HepG2 (cell line): Measurements from ENCODE around the gene IQCN. TPM values are rescaled to one million over a fixed set of nuclear protein-coding genes. Genes with fewer than 3 reads are reported as not detected.
A peak's percentile ranks its signal among the peaks of the same experiment; 100 is the strongest.

ENCODE experiments used
- DPF2 ChIP-seq: sonication (generic); formaldehyde crosslinking; IDR thresholded peaks from 2 replicates; pipeline ENCODE4 v1.4.0; 2020; ENCODE audit warnings: mild to moderate bottlenecking, low read depth, missing genetic modification reagents, borderline replicate concordance
- EEA1 ChIP-seq: sonication (generic); formaldehyde crosslinking; IDR thresholded peaks from 2 replicates; pipeline ENCODE4 v1.5.1; 2020; ENCODE audit warnings: mild to moderate bottlenecking, missing genetic modification reagents, borderline replicate concordance
- ESRRA ChIP-seq: sonication (generic); formaldehyde crosslinking; IDR thresholded peaks from 2 replicates; pipeline ENCODE4 v1.5.1; 2020; ENCODE audit warnings: mild to moderate bottlenecking, low read depth, missing genetic modification reagents
- HDAC2 ChIP-seq: sonication (generic); formaldehyde crosslinking; IDR thresholded peaks from 2 replicates; pipeline ENCODE4 v1.4.0; 2020; ENCODE audit warnings: missing genetic modification reagents
- HES4 ChIP-seq: sonication (generic); formaldehyde crosslinking; IDR thresholded peaks from 2 replicates; pipeline ENCODE4 v1.9.0; 2021; ENCODE audit warnings: mild to moderate bottlenecking, missing genetic modification reagents, borderline replicate concordance
- IRX3 ChIP-seq: sonication (generic); formaldehyde crosslinking; IDR thresholded peaks from 2 replicates; pipeline ENCODE4 v1.8.1; 2023; ENCODE audit warnings: mild to moderate bottlenecking, low read depth, missing genetic modification reagents, borderline replicate concordance
- MAF1 ChIP-seq: sonication (generic); formaldehyde crosslinking; IDR thresholded peaks from 2 replicates; pipeline ENCODE4 v1.5.0; 2020; ENCODE audit warnings: missing genetic modification reagents, borderline replicate concordance
- RCOR2 ChIP-seq: IDR thresholded peaks from 2 replicates; pipeline ENCODE4 v1.6.1; 2016; ENCODE audit warnings: missing biosample characterization, missing genetic modification reagents
- RNF219 ChIP-seq: sonication (generic); formaldehyde crosslinking; IDR thresholded peaks from 2 replicates; pipeline ENCODE4 v1.5.0; 2020; ENCODE audit warnings: mild to moderate bottlenecking, missing genetic modification reagents
- SMAD3 ChIP-seq: sonication (generic); formaldehyde crosslinking; IDR thresholded peaks from 2 replicates; pipeline ENCODE4 v1.4.0; 2020; ENCODE audit warnings: missing genetic modification reagents
- SP1 ChIP-seq, 2 experiments: fragments of 450-650 bp in 1 of 2; sonication (generic) in 1 of 2; formaldehyde crosslinking in 1 of 2; IDR thresholded peaks; 2 replicates each; pipeline versions ENCODE4 v1.4.0 to v1.6.1; 2016 to 2020; ENCODE audit warnings: missing genetic modification reagents in 1 of 2
- SYNCRIP ChIP-seq: fragments of 200-400 bp; formaldehyde crosslinking; IDR thresholded peaks from 2 replicates; pipeline ENCODE4 v1.6.1; 2018; ENCODE audit warnings: mild to moderate bottlenecking, low read depth, low read length; ENCODE audit not compliant: insufficient read depth
- TCF12 ChIP-seq, 2 experiments: fragments of 450-650 bp in 1 of 2; sonication (generic) in 1 of 2; formaldehyde crosslinking in 1 of 2; IDR thresholded peaks; 2 replicates each; pipeline versions ENCODE4 v1.6.1 to v1.8.0; 2017 to 2022; ENCODE audit warnings: antibody characterized with exemption in 1 of 2, mild to moderate bottlenecking in 1 of 2, missing genetic modification reagents in 1 of 2, moderate library complexity in 1 of 2
- YY1 ChIP-seq: IDR thresholded peaks from 2 replicates; pipeline ENCODE4 v1.6.1; 2011; ENCODE audit warnings: low read length, low read depth, moderate library complexity, mild to moderate bottlenecking; ENCODE audit not compliant: insufficient read depth, insufficient replicate concordance
- ZBTB42 ChIP-seq: sonication (generic); formaldehyde crosslinking; IDR thresholded peaks from 2 replicates; pipeline ENCODE4 v1.5.0; 2020; ENCODE audit warnings: mild to moderate bottlenecking, missing genetic modification reagents
- ZNF18 ChIP-seq: sonication (generic); formaldehyde crosslinking; IDR thresholded peaks from 2 replicates; pipeline ENCODE4 v1.8.0; 2022; ENCODE audit warnings: mild to moderate bottlenecking, missing genetic modification reagents; ENCODE audit not compliant: insufficient replicate concordance
- ZNF33A ChIP-seq: sonication (generic); formaldehyde crosslinking; IDR thresholded peaks from 2 replicates; pipeline ENCODE4 v1.5.1; 2020; ENCODE audit warnings: missing genetic modification reagents, mild to moderate bottlenecking, moderate library complexity, borderline replicate concordance
- ZNF513 ChIP-seq: sonication (generic); formaldehyde crosslinking; conservative IDR thresholded peaks from 2 replicates; pipeline ENCODE4 v1.5.0; 2020; ENCODE audit warnings: missing genetic modification reagents
- ZNF589 ChIP-seq: sonication (generic); formaldehyde crosslinking; conservative IDR thresholded peaks from 2 replicates; pipeline ENCODE4 v1.8.0; 2022; ENCODE audit warnings: mild to moderate bottlenecking, moderate library complexity, missing genetic modification reagents
- ZNF724P ChIP-seq: sonication (generic); formaldehyde crosslinking; IDR thresholded peaks from 2 replicates; pipeline ENCODE4 v1.8.0; 2022; ENCODE audit warnings: missing genetic modification reagents, borderline replicate concordance
- polyA plus RNA-seq, 8 experiments: library from polyadenylated mRNA; depleted of rRNA in 3 of 8; stranded (reverse) in 7 of 8; unstranded in 1 of 8; fragments of >200 nt; fragmentation: Illumina TruSeq in 4 of 8; extraction: Trizol in 4 of 8; gene quantifications; 2 replicates each; pipeline versions ENCODE4 v1.2.1 to v1.2.3, GENCODE V29; 2011 to 2016; ENCODE audit warnings: low read depth in 4 of 8, missing spikeins in 1 of 8, mixed read lengths in 1 of 8; ENCODE audit not compliant: insufficient read depth in 1 of 8
- total RNA-seq, 5 experiments: library from RNA; depleted of rRNA; stranded (reverse); fragments of >200 nt; fragmentation: Illumina TruSeq; extraction: Trizol; gene quantifications; 2 replicates each; pipeline ENCODE4 v1.2.3, GENCODE V29; 2016; ENCODE audit warnings: low read depth in 1 of 5
- TF ChIP-seq, protein P1 (sequence below): sonication (generic); formaldehyde crosslinking; IDR thresholded peaks from 2 replicates; pipeline ENCODE4 v1.4.0; 2020; ENCODE audit warnings: missing genetic modification reagents

The IQCN gene
- total and polyA plus RNA-seq, 2 of the 13 experiments (the other 11 are each of a cell fraction or from before 2014, with no cell fraction given) = 0.04 to 0.18 TPM

GRCh38 chr19:18322759-18323460 lies 48.7 kb upstream of the IQCN start, which contains the start of gene LSM4 (continued):
- TF ChIP-seq ZNF589 (CRISPR knock-in tag) (no peak), SP1 (IDR thresholded peaks at IDR 0.05) (no peak), SP1 (CRISPR knock-in tag; IDR thresholded peaks at IDR 0.05) (peak; percentile 94), ZNF513 (CRISPR knock-in tag) (no peak), TCF12 (IDR thresholded peaks at IDR 0.05) (no peak), TCF12 (CRISPR knock-in tag; IDR thresholded peaks at IDR 0.05) (no peak), ZNF33A (CRISPR knock-in tag) (no peak), RCOR2 (no peak; the same call in 1 of the 2 replicates), EEA1 (CRISPR knock-in tag) (no peak), IRX3 (CRISPR knock-in tag) (no peak), YY1 (peak; percentile 74), HDAC2 (CRISPR knock-in tag) (peak; percentile 43; the same call in 1 of the 2 replicates), RNF219 (CRISPR knock-in tag) (no peak; the same call in 1 of the 2 replicates), MAF1 (CRISPR knock-in tag) (no peak), DPF2 (CRISPR knock-in tag) (no peak), ZNF724P (CRISPR knock-in tag) (peak; percentile 16; the same call in 1 of the 2 replicates), ESRRA (CRISPR knock-in tag) (peak; percentile 19; the same call in 1 of the 2 replicates), HES4 (CRISPR knock-in tag) (peak; percentile 89; the same call in 1 of the 2 replicates), ZBTB42 (peak; percentile 46; the same call in 1 of the 2 replicates), ZNF18 (CRISPR knock-in tag) (peak; percentile 93), SMAD3 (peak; percentile 28; the same call in 1 of the 2 replicates), SYNCRIP (no peak)
- TF ChIP-seq, protein P1, sequence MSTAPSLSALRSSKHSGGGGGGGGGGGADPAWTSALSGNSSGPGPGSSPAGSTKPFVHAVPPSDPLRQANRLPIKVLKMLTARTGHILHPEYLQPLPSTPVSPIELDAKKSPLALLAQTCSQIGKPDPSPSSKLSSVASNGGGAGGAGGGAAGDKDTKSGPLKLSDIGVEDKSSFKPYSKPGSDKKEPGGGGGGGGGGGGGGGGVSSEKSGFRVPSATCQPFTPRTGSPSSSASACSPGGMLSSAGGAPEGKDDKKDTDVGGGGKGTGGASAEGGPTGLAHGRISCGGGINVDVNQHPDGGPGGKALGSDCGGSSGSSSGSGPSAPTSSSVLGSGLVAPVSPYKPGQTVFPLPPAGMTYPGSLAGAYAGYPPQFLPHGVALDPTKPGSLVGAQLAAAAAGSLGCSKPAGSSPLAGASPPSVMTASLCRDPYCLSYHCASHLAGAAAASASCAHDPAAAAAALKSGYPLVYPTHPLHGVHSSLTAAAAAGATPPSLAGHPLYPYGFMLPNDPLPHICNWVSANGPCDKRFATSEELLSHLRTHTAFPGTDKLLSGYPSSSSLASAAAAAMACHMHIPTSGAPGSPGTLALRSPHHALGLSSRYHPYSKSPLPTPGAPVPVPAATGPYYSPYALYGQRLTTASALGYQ = no peak; the same call in none of the 2 replicates
